SK-N-SH (cell line): ENCODE results near the gene PALLD. TPM values are rescaled to one million over a fixed set of nuclear protein-coding genes. Genes with fewer than 3 reads are reported as not detected.

Source experiments
- CTCF ChIA-PET: fragments of 300-600, 350-600 bp; formaldehyde crosslinking; extraction: SDS; loops from one replicate; lab custom pipeline; 2021; lab: Yijun Ruan, JAX
- POLR2A ChIA-PET: fragments of 350-600 bp; sonication (Branson Sonifier 250); formaldehyde crosslinking; extraction: SDS; loops from one replicate; lab custom pipeline; 2020; ENCODE audit warnings: antibody characterized with exemption, inconsistent platforms; lab: Yijun Ruan, JAX
- DNase-seq: peaks from one replicate; pipeline ENCODE4 v3.0.0; 2012
- H2AFZ ChIP-seq: fragments of 200-600 bp; sonication (generic); 2 replicates; pipeline ENCODE4 v1.8.1; 2016; ENCODE audit warnings: antibody characterized with exemption, mild to moderate bottlenecking, low read depth
- H3F3A ChIP-seq: fragments of 200-600 bp; sonication (generic); replicated peaks from 2 replicates; pipeline ENCODE3; 2016; ENCODE audit warnings: antibody characterized with exemption, mild to moderate bottlenecking; ENCODE audit not compliant: insufficient read depth
- H3K27ac ChIP-seq, 2 experiments: fragments of 200-500 bp in 1 of 2; fragments of 200-600 bp in 1 of 2; sonication (Bioruptor generic) in 1 of 2; sonication (generic), shearing (Covaris generic) in 1 of 2; 2 replicates each; pipeline versions ENCODE4 v1.5.1 to v1.6.1; 2014 to 2016; ENCODE audit warnings: low read depth in 2 of 2, inconsistent platforms in 1 of 2, low read length in 1 of 2, mild to moderate bottlenecking in 1 of 2, mixed read lengths in 1 of 2
- H3K27me3 ChIP-seq: fragments of 200-600 bp; sonication (generic), shearing (Covaris generic); 2 replicates; pipeline ENCODE4 v1.6.1; 2016; ENCODE audit warnings: mixed run types; ENCODE audit not compliant: insufficient read depth
- H3K36me3 ChIP-seq, 2 experiments: fragments of 200-500 bp in 1 of 2; fragments of 200-600 bp in 1 of 2; sonication (Bioruptor generic) in 1 of 2; sonication (generic) in 1 of 2; replicated peaks in 1 of 2; 2 replicates each; pipeline versions ENCODE3 to v1.5.1; 2014 to 2016; ENCODE audit warnings: low read length in 1 of 2, mild to moderate bottlenecking in 1 of 2; ENCODE audit not compliant: insufficient read depth in 2 of 2, control insufficient read depth in 1 of 2
- H3K4me1 ChIP-seq, 2 experiments: fragments of 200-500 bp in 1 of 2; fragments of 200-600 bp in 1 of 2; sonication (Bioruptor generic) in 1 of 2; sonication (generic), shearing (Covaris generic) in 1 of 2; 2 replicates each; pipeline versions ENCODE4 v1.5.1 to v1.6.1; 2014 to 2016; ENCODE audit warnings: low read depth in 1 of 2, low read length in 1 of 2, mixed run types in 1 of 2; ENCODE audit not compliant: insufficient read depth in 2 of 2, control insufficient read depth in 1 of 2
- H3K4me2 ChIP-seq: fragments of 200-600 bp; sonication (generic), shearing (Covaris generic); 2 replicates; pipeline ENCODE4 v1.6.1; 2017; ENCODE audit warnings: mixed run types
- H3K4me3 ChIP-seq, 2 experiments: fragments of 200-500 bp in 1 of 2; fragments of 200-600 bp in 1 of 2; sonication (Bioruptor generic) in 1 of 2; sonication (generic), shearing (Covaris generic) in 1 of 2; 2 replicates each; pipeline versions ENCODE4 v1.5.1 to v1.8.1; 2014 to 2016; ENCODE audit warnings: low read depth in 2 of 2, inconsistent platforms in 1 of 2, low read length in 1 of 2, mild to moderate bottlenecking in 1 of 2, mixed read lengths in 1 of 2, moderate library complexity in 1 of 2
- H3K79me2 ChIP-seq: fragments of 200-600 bp; sonication (generic); 2 replicates; pipeline ENCODE4 v1.8.1; 2017; ENCODE audit warnings: mild to moderate bottlenecking; ENCODE audit not compliant: insufficient read depth
- H3K9ac ChIP-seq: fragments of 200-600 bp; sonication (generic); 2 replicates; pipeline ENCODE4 v1.6.1; 2017; ENCODE audit warnings: mixed run types
- H3K9me2 ChIP-seq: fragments of 200-600 bp; sonication (generic); 2 replicates; pipeline ENCODE4 v1.6.1; 2017; ENCODE audit warnings: mixed run types
- H3K9me3 ChIP-seq: fragments of 200-600 bp; sonication (generic); 2 replicates; pipeline ENCODE4 v1.6.1; 2017; ENCODE audit warnings: mixed run types, mild to moderate bottlenecking, moderate library complexity
- H4K20me1 ChIP-seq: fragments of 200-600 bp; sonication (generic); 2 replicates; pipeline ENCODE4 v1.6.1; 2017; ENCODE audit warnings: mild to moderate bottlenecking, mixed run types; ENCODE audit not compliant: insufficient read depth
- CHD2 ChIP-seq: fragments of 150-350 bp; IDR thresholded peaks from 2 replicates; pipeline ENCODE4 v1.6.1; 2018; ENCODE audit warnings: low read length; ENCODE audit not compliant: partially characterized antibody
- EZH2phosphoT487 ChIP-seq: fragments of 200-600 bp; sonication (generic); IDR thresholded peaks from 2 replicates; pipeline ENCODE4 v1.6.1; 2017; ENCODE audit warnings: low read depth, mixed run types, mild to moderate bottlenecking, antibody characterized with exemption, moderate library complexity, borderline replicate concordance
- FOXJ3 ChIP-seq: sonication (generic); formaldehyde crosslinking; IDR thresholded peaks from 2 replicates; pipeline ENCODE4 v1.5.1; 2020; ENCODE audit warnings: mild to moderate bottlenecking, missing genetic modification reagents
- FOXM1 ChIP-seq: IDR thresholded peaks from 2 replicates; pipeline ENCODE4 v1.4.0; 2012; ENCODE audit warnings: low read depth, mild to moderate bottlenecking
- IRF3 ChIP-seq: fragments of 150-350 bp; IDR thresholded peaks from 2 replicates; pipeline ENCODE4 v1.6.1; 2016; ENCODE audit warnings: mild to moderate bottlenecking, low read depth, low read length
- JUND ChIP-seq: IDR thresholded peaks from 2 replicates; pipeline ENCODE4 v1.4.0; 2012
- MAX ChIP-seq: IDR thresholded peaks from 2 replicates; pipeline ENCODE4 v1.4.0; 2012; ENCODE audit warnings: low read depth
- MEF2A ChIP-seq: IDR thresholded peaks from 2 replicates; pipeline ENCODE4 v1.4.0; 2012; ENCODE audit warnings: low read depth, borderline replicate concordance
- MXI1 ChIP-seq: IDR thresholded peaks from 2 replicates; pipeline ENCODE4 v1.6.1; 2012; ENCODE audit warnings: mild to moderate bottlenecking, low read depth, low read length, improper control_type of control experiment
- NFIC ChIP-seq: IDR thresholded peaks from 2 replicates; pipeline ENCODE4 v1.4.0; 2012; ENCODE audit warnings: borderline replicate concordance
- NRF1 ChIP-seq: IDR thresholded peaks from 2 replicates; pipeline ENCODE4 v1.6.1; 2012; ENCODE audit warnings: low read depth, mild to moderate bottlenecking, low read length
- POLR2AphosphoS5 ChIP-seq: IDR thresholded peaks from 2 replicates; pipeline ENCODE4 v1.6.1; 2012; ENCODE audit warnings: low read depth, low read length
- RCOR1 ChIP-seq: fragments of 150-350 bp; IDR thresholded peaks from 2 replicates; pipeline ENCODE4 v1.6.1; 2017; ENCODE audit warnings: antibody characterized with exemption, low read length
- RFX5 ChIP-seq: IDR thresholded peaks from 2 replicates; pipeline ENCODE4 v1.6.1; 2012; ENCODE audit warnings: mild to moderate bottlenecking, improper control_type of control experiment, low read length
- RXRA ChIP-seq: IDR thresholded peaks from 2 replicates; pipeline ENCODE4 v1.4.0; 2012; ENCODE audit warnings: low read depth, mild to moderate bottlenecking, borderline replicate concordance
- SIN3A ChIP-seq: IDR thresholded peaks from 2 replicates; pipeline ENCODE4 v1.6.1; 2012; ENCODE audit warnings: low read depth, mild to moderate bottlenecking, low read length, moderate library complexity, borderline replicate concordance
- SMC3 ChIP-seq: IDR thresholded peaks from 2 replicates; pipeline ENCODE4 v1.6.1; 2012; ENCODE audit warnings: low read depth, low read length, improper control_type of control experiment
- TCF12 ChIP-seq: IDR thresholded peaks from 2 replicates; pipeline ENCODE4 v1.4.0; 2012
- TEAD4 ChIP-seq: IDR thresholded peaks from 2 replicates; pipeline ENCODE4 v1.4.0; 2012; ENCODE audit warnings: mild to moderate bottlenecking, borderline replicate concordance; ENCODE audit not compliant: insufficient read depth
- USF2 ChIP-seq: fragments of 150-350 bp; IDR thresholded peaks from 2 replicates; pipeline ENCODE4 v1.6.1; 2017; ENCODE audit warnings: antibody characterized with exemption, low read length, low read depth, borderline replicate concordance
- YY1 ChIP-seq: IDR thresholded peaks from 2 replicates; pipeline ENCODE4 v1.4.0; 2012; ENCODE audit warnings: low read depth, mild to moderate bottlenecking
- ZBTB33 ChIP-seq: IDR thresholded peaks from 2 replicates; pipeline ENCODE4 v1.4.0; 2012; ENCODE audit warnings: low read depth, borderline replicate concordance
- WGBS: methylation state at CpG from one replicate; pipeline ENCODE4 v1.1.6; 2017; ENCODE audit warnings: low lambda C conversion rate; 5-methylcytosine and 5-hydroxymethylcytosine counted together
- polyA plus RNA-seq, 3 experiments: library from polyadenylated mRNA; depleted of rRNA; stranded (reverse); fragments of >200 nt; gene quantifications; 2 replicates each; pipeline ENCODE4 v1.2.3, GENCODE V29; 2012
- TF ChIP-seq, protein P1 (sequence below): IDR thresholded peaks from 2 replicates; pipeline ENCODE4 v1.6.1; 2012; ENCODE audit warnings: mild to moderate bottlenecking, low read depth, low read length, moderate library complexity
- TF ChIP-seq, protein P2 (sequence below): IDR thresholded peaks from 2 replicates; pipeline ENCODE4 v1.4.0; 2012; ENCODE audit warnings: low read depth, borderline replicate concordance

The PALLD gene
- polyA plus RNA-seq, 1 of the 3 experiments (the other 2 are of a cell fraction) = 33.0 TPM

GRCh38 chr4:168551211-168551610 is 54.4 kb downstream of the PALLD start:
- Histone ChIP-seq H3K9me3 (no peaks in the 10 kb centered on the region), H3K36me3 (no peaks in the 10 kb centered on the region), H3K9ac (peak overlapping the region; percentile 64; the same call in 1 of the 2 replicates), H3F3A (peaks cover 40% of the 10 kb centered on the region), H3K27ac (peak overlapping the region in 1 of 2 experiments; percentile 92; a peak in 2 of 4 replicates), H3K4me3 (no peak overlapping the region), H3K79me2 (no peaks in the 10 kb centered on the region), H3K4me1 (peaks cover 13 to 36% of the 10 kb centered on the region in 2 experiments), H3K4me2 (peak overlapping the region; percentile 39; the same call in 1 of the 2 replicates), H3K9me2 (no peaks in the 10 kb centered on the region), H4K20me1 (no peaks in the 10 kb centered on the region), H3K27me3 (no peaks in the 10 kb centered on the region), H2AFZ (no peak overlapping the region)
- ChIA-PET POLR2A (no interaction called here), CTCF (interaction anchor here (1.4 to 1.7 kb wide), 3 partner anchors 14 to 370 kb away, joined by 4 read pairs; no protein-coding TSS in a partner anchor)
- DNase-seq = no peak
- WGBS = 55% methylated on average over 1 of the region's 1 CpG
- no peak for TF ChIP-seq SIN3A
- TF ChIP-seq IRF3 = no peak
- TF ChIP-seq MAX = no peak; the same call in 1 of the 2 replicates
- peak; percentile 32; the same call in 1 of the 2 replicates for TF ChIP-seq RXRA
- TF ChIP-seq MXI1 = no peak
- TF ChIP-seq YY1 = no peak
- peak; percentile 18; the same call in 1 of the 2 replicates for TF ChIP-seq FOXM1
- TF ChIP-seq NRF1 = no peak
- TF ChIP-seq, protein P1, sequence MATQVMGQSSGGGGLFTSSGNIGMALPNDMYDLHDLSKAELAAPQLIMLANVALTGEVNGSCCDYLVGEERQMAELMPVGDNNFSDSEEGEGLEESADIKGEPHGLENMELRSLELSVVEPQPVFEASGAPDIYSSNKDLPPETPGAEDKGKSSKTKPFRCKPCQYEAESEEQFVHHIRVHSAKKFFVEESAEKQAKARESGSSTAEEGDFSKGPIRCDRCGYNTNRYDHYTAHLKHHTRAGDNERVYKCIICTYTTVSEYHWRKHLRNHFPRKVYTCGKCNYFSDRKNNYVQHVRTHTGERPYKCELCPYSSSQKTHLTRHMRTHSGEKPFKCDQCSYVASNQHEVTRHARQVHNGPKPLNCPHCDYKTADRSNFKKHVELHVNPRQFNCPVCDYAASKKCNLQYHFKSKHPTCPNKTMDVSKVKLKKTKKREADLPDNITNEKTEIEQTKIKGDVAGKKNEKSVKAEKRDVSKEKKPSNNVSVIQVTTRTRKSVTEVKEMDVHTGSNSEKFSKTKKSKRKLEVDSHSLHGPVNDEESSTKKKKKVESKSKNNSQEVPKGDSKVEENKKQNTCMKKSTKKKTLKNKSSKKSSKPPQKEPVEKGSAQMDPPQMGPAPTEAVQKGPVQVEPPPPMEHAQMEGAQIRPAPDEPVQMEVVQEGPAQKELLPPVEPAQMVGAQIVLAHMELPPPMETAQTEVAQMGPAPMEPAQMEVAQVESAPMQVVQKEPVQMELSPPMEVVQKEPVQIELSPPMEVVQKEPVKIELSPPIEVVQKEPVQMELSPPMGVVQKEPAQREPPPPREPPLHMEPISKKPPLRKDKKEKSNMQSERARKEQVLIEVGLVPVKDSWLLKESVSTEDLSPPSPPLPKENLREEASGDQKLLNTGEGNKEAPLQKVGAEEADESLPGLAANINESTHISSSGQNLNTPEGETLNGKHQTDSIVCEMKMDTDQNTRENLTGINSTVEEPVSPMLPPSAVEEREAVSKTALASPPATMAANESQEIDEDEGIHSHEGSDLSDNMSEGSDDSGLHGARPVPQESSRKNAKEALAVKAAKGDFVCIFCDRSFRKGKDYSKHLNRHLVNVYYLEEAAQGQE = no peak
- TF ChIP-seq, protein P2, sequence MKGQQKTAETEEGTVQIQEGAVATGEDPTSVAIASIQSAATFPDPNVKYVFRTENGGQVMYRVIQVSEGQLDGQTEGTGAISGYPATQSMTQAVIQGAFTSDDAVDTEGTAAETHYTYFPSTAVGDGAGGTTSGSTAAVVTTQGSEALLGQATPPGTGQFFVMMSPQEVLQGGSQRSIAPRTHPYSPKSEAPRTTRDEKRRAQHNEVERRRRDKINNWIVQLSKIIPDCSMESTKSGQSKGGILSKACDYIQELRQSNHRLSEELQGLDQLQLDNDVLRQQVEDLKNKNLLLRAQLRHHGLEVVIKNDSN = no peak
- TF ChIP-seq JUND = peak; percentile 78
- peak; percentile 90 for TF ChIP-seq MEF2A
- no peak for TF ChIP-seq POLR2AphosphoS5
- peak; percentile 83 for TF ChIP-seq TCF12
- no peak for TF ChIP-seq FOXJ3 (CRISPR knock-in tag)
- TF ChIP-seq EZH2phosphoT487 = no peak
- no peak for TF ChIP-seq USF2
- no peak for TF ChIP-seq RFX5
- no peak for TF ChIP-seq ZBTB33
- TF ChIP-seq SMC3 = no peak
- no peak for TF ChIP-seq CHD2
- TF ChIP-seq TEAD4 = peak; percentile 89
- TF ChIP-seq NFIC = peak; percentile 57; the same call in 1 of the 2 replicates
- no peak for TF ChIP-seq RCOR1
